GM21515 (cell line): ENCODE measurements around the gene FAM89B.
"Not testable (repeated sequence)": the region's sequence is repeated elsewhere in the genome, so short reads cannot be mapped to it uniquely, and the experiment has no call there.

ENCODE experiments used
- ATAC-seq: cut with Tn5 transposase; IDR thresholded peaks from one replicate; pipeline ENCODE4 v1.9.1; 2021; ENCODE audit not compliant: unreplicated experiment

Gene FAM89B

GRCh38 chr11:65572356-65573051, at the start of gene FAM89B:
TSS of gene FAM89B (plus strand) at chr11:65572538. CDS start at chr11:65572670, 132 bp downstream.
- no peak for ATAC-seq

GRCh38 chr11:65522718-65523630, 49.4 kb upstream of the FAM89B start:
- ATAC-seq: not testable (repeated sequence)

DNA sequence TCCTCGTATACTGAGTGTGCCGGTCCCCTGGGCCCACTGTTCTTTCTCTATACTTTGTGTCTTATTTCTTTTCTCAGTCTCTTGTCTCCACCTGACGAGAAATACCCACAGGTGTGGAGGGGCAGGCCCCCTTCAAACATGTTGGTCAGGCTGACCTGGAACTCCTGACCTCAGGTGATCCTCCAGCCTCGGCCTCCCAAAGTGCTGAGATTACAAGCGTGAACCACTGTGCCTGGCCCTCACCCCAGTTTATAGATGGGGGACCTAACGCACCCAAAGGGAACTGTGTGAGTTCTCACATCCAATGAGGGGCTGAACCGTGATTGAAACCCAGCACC, 48.7 kb upstream of the FAM89B start:
- not testable (repeated sequence) for ATAC-seq

DNA sequence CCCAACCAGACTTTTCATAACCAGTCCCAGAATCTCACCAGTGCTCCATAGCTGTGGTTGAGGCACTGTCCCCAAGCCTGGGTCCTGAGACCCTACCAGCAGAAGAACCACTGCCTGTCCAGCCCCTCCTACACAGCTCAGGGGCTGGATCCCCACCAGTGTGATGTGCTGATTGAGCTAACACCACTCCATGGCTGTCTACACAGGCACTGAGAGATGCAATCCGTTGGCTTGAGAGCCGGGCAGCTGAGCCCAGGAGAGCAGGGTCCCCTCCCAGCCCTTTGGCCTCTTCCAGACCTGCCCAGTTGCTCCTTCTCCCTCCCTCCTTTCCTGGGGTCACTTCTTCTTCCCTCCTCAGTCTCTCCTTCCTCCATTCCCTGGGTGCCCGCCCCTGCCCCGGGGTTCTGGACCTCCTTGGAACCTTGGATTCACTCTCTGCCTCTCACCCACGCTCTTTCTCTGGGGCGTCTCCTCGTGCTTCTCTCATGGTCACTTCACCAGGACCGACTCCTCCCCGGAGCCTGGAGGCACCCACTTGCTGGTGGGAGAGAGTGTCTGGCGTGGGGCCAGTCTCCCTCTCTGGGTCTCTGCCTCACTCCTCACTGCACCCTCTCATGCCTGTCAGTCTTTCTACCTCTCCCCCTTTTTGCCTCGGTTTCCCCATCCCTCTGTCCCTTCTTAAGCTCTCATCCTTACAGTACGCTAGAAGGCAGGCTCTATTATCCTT, 48.2 kb upstream of the FAM89B start:
- ATAC-seq: no peak

DNA sequence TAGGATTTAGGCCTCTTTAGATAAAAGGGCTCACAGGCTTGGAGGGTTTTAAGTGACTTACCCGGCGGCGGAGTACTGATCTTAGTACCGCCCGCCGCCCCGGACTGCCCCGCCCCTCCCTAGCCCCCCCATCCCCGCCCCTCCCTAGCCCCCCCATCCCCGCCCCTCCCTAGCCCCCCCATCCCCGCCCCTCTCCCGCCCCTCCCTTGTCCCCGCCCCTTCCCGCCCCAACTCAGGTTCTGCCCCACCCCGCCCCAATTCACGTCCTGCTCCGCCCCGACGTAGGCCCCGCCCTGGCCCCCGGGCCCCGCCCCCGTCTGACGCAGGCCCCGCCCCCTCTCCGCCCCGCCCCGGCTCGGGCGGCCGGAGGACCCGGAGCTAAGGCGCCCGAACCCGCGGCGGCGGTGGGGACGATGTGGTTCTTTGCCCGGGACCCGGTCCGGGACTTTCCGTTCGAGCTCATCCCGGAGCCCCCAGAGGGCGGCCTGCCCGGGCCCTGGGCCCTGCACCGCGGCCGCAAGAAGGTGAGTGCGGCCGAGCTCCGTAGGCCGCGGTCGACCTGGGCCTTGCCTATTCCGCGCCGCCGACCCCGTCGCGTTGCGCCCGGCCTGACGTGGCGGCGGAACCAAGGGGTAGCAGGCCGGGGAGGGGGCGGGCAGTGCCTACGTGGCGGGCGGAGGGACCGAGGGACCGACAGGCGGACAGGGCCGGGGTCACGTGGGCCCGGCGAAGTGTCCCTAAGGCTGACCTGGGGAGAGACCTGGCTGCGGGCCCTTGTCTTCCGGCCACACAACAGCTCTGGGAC, 47.4 kb upstream of the FAM89B start, which contains the start of gene SCYL1:
SCYL1 (plus strand) TSS at position 343 of the 805 bp plus-strand sequence; CDS start at position 414, 71 bp downstream.
- no peak for ATAC-seq

GRCh38 chr11:65525546-65526480, 46.5 kb upstream of the FAM89B start:
- ATAC-seq: no peak

DNA sequence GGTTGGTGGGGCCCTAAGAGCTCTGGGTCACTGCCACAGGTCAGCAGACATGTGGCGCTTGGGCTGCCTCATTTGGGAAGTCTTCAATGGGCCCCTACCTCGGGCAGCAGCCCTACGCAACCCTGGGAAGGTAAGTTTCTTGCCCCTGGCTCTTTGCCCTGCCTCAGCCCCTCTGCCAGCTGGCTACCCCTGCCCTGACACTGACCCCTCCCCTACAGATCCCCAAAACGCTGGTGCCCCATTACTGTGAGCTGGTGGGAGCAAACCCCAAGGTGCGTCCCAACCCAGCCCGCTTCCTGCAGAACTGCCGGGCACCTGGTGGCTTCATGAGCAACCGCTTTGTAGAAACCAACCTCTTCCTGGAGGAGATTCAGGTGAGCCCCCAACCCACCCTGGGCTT, 45.6 kb upstream of the FAM89B start:
- no peak for ATAC-seq

- ATAC-seq: no peak
Observed at GRCh38 chr11:65528819-65529350, 43.5 kb upstream of the FAM89B start.

- ATAC-seq: no peak
Observed at GRCh38 chr11:65529475-65530156, 42.7 kb upstream of the FAM89B start.

DNA sequence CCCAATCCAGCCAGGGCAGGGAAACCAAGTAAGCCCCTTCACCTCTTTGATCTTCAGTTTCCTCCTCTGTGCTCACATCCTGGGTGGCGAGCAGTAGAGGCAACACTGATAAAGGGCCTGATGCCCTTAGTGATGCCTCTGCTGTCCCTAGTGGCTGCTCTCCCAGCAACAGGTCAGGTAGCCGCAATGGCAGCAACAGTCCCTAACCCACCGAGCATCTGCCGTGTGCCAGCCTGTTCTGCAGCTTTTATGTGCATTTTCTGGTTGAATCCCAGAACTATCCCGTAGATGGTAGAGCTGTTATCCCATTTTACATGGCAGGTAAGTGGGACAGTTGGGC, 42.2 kb upstream of the FAM89B start:
- no peak for ATAC-seq

DNA sequence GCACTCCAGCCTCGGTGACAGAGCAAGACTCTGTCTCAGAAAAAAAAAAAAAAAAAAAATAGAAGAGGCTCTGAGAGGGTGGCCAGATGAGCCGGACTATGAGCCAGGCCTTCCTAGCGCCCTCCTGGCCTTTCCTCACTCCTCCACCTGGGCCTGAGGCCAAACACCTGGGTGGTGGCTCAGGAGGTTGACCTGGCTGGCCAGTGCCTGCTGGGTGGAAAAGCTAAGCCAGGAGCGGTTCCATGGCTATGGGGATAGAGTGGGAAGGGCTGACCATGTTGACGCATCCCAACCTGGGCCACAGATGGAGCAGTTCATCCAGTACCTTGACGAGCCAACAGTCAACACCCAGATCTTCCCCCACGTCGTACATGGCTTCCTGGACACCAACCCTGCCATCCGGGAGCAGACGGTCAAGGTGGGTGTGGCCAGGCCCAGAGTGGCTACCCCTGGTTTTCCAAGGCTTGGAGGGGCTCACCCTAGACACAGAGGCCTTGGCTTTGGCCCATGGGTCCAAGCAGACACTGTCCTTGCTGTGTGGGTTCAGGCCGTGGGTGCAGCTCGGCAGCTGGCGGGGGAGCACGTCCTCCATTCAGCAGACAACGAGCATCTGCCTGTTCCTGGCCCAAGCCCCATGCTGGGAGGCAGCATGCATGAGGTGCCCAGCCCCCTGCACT, 39.8 kb upstream of the FAM89B start:
- ATAC-seq: no peak

- no peak for ATAC-seq
Observed at GRCh38 chr11:65535102-65535501, 37.2 kb upstream of the FAM89B start.

GRCh38 chr11:65536412-65537295, 35.7 kb upstream of the FAM89B start:
- ATAC-seq: no peak

DNA sequence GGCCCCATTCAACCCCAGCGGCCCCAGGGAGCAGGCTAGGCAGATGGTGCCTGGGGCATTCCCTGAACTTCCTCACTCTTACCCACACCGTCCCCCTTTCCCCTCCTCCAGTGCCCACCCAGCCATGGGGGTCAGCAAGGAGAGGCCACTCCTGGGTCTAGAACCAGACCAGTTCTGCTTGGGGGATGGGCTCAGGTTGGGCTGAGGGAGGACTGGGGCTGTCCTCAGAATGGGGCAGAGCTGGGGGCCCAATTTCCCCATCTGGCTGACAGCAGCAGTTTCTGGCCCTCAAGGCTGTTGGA, 35.1 kb upstream of the FAM89B start:
- ATAC-seq: no peak

DNA sequence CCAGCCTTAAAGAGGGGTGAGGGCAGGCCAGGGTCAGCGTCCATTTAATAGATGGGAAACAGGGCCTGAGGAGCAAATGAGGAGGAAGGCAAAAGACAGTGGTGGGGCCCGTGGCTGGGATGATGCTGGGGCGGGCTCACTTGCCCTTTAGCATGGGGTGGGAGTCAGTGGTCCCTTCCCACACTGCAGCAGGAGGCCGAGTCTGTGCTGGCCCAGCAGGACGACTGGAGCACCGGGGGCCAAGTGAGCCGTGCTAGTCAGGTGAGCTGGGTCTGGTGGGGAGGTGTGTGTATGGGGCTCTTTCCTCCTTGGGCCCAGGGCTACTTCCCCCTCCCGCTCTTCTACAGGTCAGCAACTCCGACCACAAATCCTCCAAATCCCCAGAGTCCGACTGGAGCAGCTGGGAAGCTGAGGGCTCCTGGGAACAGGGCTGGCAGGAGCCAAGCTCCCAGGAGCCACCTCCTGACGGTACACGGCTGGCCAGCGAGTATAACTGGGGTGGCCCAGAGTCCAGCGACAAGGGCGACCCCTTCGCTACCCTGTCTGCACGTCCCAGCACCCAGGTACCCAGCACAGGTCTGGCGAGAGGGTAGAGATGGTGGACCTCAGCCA, 34.6 kb upstream of the FAM89B start:
- ATAC-seq: no peak

DNA sequence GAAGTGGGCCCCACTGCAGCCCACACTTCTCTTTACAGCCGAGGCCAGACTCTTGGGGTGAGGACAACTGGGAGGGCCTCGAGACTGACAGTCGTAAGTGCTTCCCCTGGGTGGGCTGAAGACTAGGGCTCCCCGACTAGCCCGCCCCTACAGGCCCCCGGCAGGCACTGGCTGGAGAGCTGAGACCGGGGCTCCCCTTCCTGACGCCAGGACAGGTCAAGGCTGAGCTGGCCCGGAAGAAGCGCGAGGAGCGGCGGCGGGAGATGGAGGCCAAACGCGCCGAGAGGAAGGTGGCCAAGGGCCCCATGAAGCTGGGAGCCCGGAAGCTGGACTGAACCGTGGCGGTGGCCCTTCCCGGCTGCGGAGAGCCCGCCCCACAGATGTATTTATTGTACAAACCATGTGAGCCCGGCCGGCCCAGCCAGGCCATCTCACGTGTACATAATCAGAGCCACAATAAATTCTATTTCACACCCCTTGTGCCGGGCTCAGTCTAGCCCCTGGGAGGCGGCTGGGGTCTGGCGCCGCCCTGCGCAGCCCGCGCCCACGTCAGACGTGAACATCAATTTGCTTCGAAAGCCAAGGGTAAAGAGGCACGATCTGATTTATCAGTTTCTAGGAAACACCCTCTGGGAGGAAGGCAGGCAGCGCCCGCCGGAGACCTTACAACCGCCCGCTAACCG, 34.0 kb upstream of the FAM89B start:
- ATAC-seq: no peak
